AG09309 (cell line): ENCODE results near the gene TST.

ENCODE experiments used
- DNase-seq: peaks from one replicate; pipeline ENCODE4 v3.0.0-alpha.2; 2010; ENCODE audit warnings: low read depth
- H3K4me3 ChIP-seq: 2 replicates; pipeline ENCODE4 v1.5.1; 2011; ENCODE audit warnings: mild to moderate bottlenecking, low read depth, low read length, moderate library complexity; ENCODE audit not compliant: control insufficient read depth
- TF ChIP-seq, protein P1 (sequence below): IDR thresholded peaks from 2 replicates; pipeline ENCODE4 v1.5.1; 2011; ENCODE audit warnings: mild to moderate bottlenecking, low read depth, low read length, inconsistent platforms; ENCODE audit not compliant: insufficient read depth, control insufficient read depth; ENCODE audit errors: missing control alignments

TST gene

DNA sequence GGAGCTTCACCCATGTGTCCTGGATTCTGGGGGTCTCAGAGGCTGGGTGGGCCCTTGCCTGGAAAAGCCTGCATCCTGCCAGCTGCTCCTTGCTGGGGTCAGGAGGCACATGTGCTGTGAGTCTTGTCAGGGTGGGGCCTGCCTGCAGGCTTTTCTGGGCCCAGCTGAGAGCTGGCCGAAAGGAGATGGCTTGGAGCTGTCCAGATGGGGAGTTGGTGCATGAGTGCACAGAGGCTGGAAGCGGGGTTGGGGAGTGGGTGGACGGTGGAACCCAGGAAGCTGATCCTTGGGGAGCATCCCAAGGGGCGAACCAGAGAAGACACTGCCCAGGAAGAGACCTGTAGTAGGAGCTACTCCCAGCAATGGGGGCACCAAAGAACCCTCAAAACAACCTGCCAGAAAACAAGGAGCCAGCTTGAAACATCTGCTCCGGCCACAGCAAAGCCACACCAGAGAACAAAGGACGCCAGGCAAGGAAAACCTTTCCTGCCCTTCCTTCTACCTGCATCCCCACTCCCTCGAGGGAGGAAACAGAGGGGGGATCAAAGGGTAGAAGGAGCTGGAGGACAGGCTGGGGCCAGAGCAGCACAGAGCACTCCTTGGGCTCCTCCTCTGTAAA is 24.1 kb upstream of the TST start:
- TF ChIP-seq, protein P1, sequence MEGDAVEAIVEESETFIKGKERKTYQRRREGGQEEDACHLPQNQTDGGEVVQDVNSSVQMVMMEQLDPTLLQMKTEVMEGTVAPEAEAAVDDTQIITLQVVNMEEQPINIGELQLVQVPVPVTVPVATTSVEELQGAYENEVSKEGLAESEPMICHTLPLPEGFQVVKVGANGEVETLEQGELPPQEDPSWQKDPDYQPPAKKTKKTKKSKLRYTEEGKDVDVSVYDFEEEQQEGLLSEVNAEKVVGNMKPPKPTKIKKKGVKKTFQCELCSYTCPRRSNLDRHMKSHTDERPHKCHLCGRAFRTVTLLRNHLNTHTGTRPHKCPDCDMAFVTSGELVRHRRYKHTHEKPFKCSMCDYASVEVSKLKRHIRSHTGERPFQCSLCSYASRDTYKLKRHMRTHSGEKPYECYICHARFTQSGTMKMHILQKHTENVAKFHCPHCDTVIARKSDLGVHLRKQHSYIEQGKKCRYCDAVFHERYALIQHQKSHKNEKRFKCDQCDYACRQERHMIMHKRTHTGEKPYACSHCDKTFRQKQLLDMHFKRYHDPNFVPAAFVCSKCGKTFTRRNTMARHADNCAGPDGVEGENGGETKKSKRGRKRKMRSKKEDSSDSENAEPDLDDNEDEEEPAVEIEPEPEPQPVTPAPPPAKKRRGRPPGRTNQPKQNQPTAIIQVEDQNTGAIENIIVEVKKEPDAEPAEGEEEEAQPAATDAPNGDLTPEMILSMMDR = no peak
- DNase-seq = no peak
- H3K4me3 ChIP-seq = no peak overlapping the region

DNA sequence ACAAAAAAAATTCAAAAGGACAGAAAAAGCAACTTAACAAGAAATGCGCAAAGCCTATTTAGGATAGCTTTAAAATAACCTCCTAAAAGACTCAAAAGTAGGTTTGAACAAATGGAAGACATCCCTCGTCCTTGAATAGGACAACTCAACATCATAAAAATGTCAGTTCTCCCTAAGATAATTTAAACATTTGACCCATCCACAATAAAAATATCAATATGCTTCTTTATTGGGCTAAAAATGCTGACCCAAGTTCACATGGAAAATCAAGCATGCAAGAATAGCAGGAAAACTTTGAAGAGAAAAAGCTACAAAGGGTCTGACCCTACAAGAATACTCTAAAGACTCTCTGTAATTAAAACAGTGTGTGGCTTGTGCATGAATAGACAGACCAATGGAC is 20.2 kb upstream of the TST start:
- no peak overlapping the region for H3K4me3 ChIP-seq
- no peak for DNase-seq
- TF ChIP-seq, protein P1 = no peak

DNA sequence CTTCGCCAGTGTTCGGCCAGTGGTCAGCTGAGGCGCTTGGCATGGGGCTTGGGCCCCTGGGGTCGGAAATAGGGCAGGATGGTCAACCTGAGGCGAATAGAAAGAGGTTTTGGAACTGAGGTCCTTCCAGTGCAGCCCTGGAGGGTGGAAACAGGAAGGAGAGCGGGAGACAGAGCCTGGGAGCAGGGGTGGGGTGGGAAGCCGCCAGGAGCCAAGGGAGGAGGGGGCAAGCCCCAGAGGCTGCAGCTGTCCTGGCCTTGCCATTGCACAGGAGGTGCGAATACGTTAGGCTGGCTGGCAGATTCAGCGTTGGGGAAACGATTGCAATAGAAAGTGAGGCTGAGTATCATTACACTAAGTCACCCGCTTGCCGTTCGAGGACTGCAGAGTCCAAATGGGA is 18.4 kb upstream of the TST start:
- H3K4me3 ChIP-seq = no peak overlapping the region
- TF ChIP-seq, protein P1 = no peak
- DNase-seq = no peak

DNA sequence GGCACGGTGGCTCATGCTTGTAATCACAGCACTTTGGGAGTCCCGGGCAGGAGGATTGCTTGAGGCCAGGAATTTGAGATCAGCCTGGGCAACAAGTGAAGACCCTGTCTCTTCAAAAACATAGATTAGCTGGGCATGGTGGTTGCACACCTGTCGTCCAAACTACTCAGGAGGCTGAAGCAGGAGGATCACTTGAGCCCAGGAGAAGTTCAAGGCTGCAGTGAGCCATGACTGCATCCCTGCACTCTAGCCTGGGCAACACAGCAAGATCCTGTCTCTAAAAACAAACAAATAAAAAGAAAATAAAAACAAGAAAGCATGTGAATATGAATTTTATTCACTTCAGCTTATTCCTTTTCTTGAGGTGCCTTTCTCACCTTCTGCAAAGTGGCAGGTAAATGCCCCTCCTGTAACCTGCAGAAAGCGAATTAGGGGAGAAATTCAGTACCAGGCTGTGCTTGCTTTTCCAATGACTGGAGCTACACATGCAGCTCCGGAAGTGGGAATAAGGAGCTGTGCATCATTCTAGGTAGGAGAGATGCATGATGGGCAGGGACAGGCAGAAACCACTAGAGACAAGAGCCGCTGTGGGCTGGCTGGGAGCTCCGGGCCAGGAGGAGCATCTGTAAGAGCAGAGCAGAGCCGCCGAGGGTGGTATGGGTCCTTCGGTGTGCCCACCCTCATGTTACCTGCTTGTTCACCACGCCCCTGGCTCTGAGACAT is 17.6 kb upstream of the TST start:
- TF ChIP-seq, protein P1 = no peak
- no peak for DNase-seq
- no peak overlapping the region for H3K4me3 ChIP-seq

DNA sequence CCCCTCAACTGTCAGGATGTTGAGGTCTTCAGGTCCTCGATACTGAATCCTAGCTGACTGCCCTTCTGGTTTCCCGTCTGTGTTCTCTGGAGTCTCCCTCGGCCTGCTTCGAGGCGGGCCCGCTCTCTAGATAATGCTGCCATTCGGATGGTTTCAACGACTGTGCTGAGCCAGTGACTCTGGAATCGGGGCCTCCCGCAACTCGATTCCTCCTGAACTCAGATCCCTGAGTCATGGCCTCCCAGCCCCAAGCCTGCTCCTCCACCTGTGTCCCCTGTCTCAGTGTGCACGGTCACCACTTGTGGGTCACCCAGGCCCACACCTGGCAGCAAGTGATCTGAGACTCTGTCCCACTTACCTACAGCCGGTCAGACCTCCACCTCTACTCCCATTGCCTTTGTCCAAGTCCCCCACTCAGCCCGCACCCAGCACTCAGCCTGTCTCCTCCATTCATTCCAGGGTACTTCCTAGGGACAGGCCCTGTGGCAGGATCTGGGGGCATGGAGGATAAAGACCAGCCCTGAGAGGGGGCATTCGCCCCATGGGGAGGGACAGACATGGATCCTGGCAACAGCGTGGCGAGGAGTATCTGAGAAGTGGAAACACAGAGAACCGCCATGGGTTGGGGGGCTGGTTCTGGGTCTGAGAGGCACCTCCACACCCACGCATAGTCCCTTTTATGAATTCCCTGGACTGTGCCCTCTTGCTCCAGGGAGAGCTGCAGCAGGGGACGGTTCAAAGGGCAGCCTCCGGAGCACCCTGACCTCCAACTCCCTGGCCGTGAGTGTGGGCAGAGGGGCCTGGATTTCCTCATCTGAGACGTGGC is 14.6 kb upstream of the TST start:
- TF ChIP-seq, protein P1 = no peak
- DNase-seq = no peak
- H3K4me3 ChIP-seq = no peak overlapping the region

DNA sequence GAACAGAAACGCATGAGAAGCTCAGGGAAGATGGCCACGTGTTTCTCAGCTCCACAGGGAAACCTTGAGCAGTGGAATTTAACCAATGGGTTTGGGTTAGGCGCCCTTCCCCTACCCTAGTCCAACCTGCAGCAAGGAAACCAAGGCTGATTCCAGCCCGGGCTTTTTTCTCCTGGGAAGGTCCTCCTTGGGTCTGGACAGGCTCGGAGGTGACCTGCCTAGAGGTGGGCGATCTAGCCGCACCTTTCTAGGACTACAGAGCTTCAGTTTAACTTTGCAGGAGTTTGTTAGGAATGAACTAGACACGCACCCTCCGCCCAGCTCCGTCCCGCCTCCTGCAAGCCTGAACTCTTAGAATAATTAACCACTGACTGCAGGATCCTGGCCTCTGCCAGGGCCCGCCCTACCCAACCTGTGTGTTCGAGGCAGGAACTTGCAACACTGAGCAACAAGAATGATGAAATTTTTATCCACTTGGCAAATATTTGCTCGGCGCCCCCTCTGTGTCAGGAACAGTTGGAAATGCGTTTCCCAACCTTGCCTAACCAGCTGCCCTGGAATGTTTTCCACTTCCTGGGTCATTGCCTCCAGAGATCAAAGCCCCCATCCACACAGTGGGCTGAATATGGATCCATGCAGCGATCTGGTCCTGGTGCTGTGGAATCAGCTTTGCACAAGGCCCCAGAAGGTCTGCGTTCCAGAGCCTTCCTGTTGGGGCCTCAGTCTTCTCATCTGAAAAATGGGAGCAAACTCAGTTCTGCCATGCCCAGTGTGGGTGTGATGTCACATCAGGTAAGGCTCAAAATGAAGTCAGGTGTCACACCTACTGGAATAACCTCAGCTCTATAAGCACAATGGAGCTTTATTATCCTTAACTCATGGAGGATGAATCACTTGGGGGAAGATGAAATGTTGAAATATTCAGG is 13.6 kb upstream of the TST start:
- TF ChIP-seq, protein P1 = no peak
- DNase-seq = peak; percentile 57
- H3K4me3 ChIP-seq = no peak overlapping the region
